ENCODE results near the gene SPPL3. TPM values are rescaled to one million over a fixed set of nuclear protein-coding genes. Genes with fewer than 3 reads are reported as not detected.

The SPPL3 gene
- total and polyA plus RNA-seq, 7 donors, result 7.3 to 24.2 (median 17.5) TPM

DNA sequence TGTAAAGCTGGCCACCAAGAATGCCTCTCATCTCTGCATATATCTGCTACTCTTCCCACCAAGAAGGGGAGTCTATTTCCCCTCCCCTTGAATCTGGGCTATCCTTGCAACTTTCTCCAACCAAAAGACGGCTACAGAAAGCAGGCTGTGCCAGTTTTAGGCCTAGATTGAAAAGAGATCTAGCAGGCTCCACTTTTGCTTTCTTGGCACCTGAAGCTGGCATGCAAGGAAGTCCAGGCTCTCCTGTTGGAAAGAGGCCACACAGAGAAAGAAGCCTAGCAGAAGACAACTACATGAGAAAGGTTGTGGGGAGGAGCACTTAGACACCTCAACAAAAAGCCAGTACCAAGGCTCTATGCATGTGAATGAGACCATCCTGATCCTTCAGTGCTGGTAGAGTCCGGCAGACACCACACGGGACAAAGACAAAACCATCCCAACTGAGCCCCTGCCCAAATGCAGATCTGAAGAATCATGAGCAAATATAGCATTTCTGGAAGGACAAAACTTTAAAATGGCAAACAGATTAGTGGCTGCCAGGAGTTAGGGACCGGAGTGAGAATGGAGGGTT lies 68.0 kb downstream of the SPPL3 start:
- Histone ChIP-seq H3K27ac (peak overlapping the region; percentile 74), H3K36me3 (ENCODE audit: insufficient read depth in 1 of 2, low read depth in 1 of 2) (no peaks in the 10 kb centered on the region), H3K27me3 (ENCODE audit: insufficient read depth in 3 of 3, low read length in 2 of 3) (no peaks in the 10 kb centered on the region), H3K9me3 (no peaks in the 10 kb centered on the region), H3K4me3 (no peak overlapping the region), H3K4me1 (peaks cover 52% of the 10 kb centered on the region)
- intact Hi-C loops (cut with DNase I), result loop anchor here in 1 of 2 donors (10.0 kb wide), 1 partner anchor 71 kb away; no protein-coding TSS in a partner anchor
- TF ChIP-seq, protein P1, sequence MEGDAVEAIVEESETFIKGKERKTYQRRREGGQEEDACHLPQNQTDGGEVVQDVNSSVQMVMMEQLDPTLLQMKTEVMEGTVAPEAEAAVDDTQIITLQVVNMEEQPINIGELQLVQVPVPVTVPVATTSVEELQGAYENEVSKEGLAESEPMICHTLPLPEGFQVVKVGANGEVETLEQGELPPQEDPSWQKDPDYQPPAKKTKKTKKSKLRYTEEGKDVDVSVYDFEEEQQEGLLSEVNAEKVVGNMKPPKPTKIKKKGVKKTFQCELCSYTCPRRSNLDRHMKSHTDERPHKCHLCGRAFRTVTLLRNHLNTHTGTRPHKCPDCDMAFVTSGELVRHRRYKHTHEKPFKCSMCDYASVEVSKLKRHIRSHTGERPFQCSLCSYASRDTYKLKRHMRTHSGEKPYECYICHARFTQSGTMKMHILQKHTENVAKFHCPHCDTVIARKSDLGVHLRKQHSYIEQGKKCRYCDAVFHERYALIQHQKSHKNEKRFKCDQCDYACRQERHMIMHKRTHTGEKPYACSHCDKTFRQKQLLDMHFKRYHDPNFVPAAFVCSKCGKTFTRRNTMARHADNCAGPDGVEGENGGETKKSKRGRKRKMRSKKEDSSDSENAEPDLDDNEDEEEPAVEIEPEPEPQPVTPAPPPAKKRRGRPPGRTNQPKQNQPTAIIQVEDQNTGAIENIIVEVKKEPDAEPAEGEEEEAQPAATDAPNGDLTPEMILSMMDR (IDR thresholded peaks at IDR 0.05), result no peak
- DNase-seq (no peak), ATAC-seq (no peak)
- 71 to 77% (median 76%) methylated on average over 4 of the region's 4 CpGs for WGBS, 3 donors

DNA sequence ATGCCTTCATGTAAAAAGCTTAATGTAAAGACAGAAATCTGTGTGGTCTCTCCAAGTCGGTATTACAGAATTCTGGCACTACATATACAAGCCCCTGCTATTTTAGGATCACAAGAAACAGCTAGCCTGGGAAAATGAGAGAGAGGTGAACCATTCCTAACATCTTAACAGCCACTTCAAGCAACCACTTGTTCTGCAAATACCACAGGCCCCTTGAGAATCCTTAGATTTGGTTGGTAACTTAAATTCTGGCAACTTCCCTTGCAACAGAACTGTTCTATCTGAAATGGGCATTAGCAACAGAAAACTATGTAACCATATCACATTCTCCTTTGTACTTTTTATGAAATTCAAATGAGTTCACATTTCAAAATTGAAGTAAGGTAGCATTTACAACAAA lies 68.5 kb downstream of the SPPL3 start:
- ATAC-seq (no peak), DNase-seq (no peak)
- Histone ChIP-seq H3K36me3 (ENCODE audit: insufficient read depth in 1 of 2, low read depth in 1 of 2) (no peaks in the 10 kb centered on the region), H3K4me3 (peak overlapping the region; percentile 6), H3K27ac (peak overlapping the region; percentile 74), H3K9me3 (no peaks in the 10 kb centered on the region), H3K4me1 (peaks cover 54% of the 10 kb centered on the region), H3K27me3 (ENCODE audit: insufficient read depth in 3 of 3, low read length in 2 of 3) (no peaks in the 10 kb centered on the region)
- intact Hi-C loops (cut with DNase I), result loop anchor here in 1 of 2 donors (10.0 kb wide), 1 partner anchor 71 kb away; no protein-coding TSS in a partner anchor
- WGBS, 3 donors, result 3 to 18% (median 16%) methylated on average over 1 of the region's 1 CpG
- TF ChIP-seq, protein P1 (IDR thresholded peaks at IDR 0.05), result no peak

DNA sequence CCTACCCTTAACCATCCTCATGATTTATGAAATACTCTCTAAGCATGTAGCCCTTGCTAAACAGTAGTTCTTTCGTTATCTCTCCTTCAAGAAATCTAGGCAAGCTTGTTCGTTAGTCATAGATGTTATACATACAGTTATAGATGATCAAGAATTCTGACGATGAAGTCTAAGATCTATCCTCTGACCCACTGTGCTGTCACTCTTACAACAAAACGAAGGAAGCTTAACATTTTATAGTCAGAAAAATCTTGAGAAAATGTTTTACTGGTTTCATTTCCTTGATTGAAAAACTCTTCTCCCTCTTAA lies 68.9 kb downstream of the SPPL3 start:
- Histone ChIP-seq H3K36me3 (ENCODE audit: insufficient read depth in 1 of 2, low read depth in 1 of 2) (no peaks in the 10 kb centered on the region), H3K4me3 (peak overlapping the region; percentile 6), H3K27me3 (ENCODE audit: insufficient read depth in 3 of 3, low read length in 2 of 3) (no peaks in the 10 kb centered on the region), H3K27ac (peak overlapping the region; percentile 74), H3K9me3 (no peaks in the 10 kb centered on the region), H3K4me1 (peaks cover 54% of the 10 kb centered on the region)
- TF ChIP-seq, protein P1 (IDR thresholded peaks at IDR 0.05), result no peak
- DNase-seq (no peak), ATAC-seq (peak in 1 of 4 donors; percentile 42)
- intact Hi-C loops (cut with DNase I), result loop anchor here in 1 of 2 donors (10.0 kb wide), 1 partner anchor 70 kb away; no protein-coding TSS in a partner anchor
- 35 to 56% (median 38%) methylated on average over 4 of the region's 4 CpGs for WGBS, 3 donors

DNA sequence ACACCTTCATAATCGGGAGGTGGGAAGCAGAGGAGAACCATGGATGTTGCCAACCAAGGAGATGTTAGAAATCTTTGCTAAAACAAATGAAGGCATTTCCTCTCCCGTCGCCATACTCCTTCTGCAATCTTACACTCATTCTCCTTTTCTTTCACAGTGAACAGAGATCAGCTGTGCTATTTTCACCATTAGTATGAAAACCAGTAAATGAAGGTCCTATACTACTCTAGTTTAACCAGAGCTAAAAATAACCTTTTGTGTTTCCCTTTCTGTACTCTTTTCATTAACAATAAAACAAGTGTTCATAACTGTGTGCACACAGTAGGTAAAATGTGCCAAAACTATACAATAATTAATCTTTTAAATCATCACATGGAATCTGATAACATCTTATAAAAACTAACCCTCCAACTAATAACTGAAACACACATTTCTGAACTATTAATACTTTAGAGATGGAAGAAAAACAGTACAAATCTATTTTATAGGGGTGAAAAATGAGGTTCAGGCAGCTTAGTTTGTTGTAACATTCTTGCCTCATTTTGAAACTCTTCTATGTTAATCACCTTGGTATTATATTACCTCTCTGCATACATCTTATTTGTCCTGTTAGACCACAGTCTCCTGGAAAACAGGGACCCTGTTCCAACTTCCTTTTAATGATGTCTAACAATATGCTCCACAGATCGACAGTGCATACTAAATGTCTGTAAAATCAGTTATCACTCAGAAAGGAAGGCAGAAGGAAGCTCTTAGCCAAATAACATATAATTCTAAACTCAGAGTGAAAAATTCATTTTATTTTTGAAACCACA lies 69.5 kb downstream of the SPPL3 start:
- WGBS, 3 donors, result 59 to 66% (median 66%) methylated on average over 4 of the region's 4 CpGs
- intact Hi-C loops (cut with DNase I), result loop anchor here in 1 of 2 donors (10.0 kb wide), 1 partner anchor 70 kb away; no protein-coding TSS in a partner anchor
- ATAC-seq (peak in 2 of 4 donors; percentile 23 to 34), DNase-seq (no peak)
- TF ChIP-seq, protein P1 (IDR thresholded peaks at IDR 0.05), result no peak
- Histone ChIP-seq H3K27ac (peak overlapping the region; percentile 74), H3K4me1 (peaks cover 54% of the 10 kb centered on the region), H3K9me3 (no peaks in the 10 kb centered on the region), H3K4me3 (peak overlapping the region; percentile 6), H3K36me3 (ENCODE audit: insufficient read depth in 1 of 2, low read depth in 1 of 2) (no peaks in the 10 kb centered on the region), H3K27me3 (ENCODE audit: insufficient read depth in 3 of 3, low read length in 2 of 3) (no peaks in the 10 kb centered on the region)
